Central memory CD8-positive, alpha-beta T cell (primary cell): ENCODE data around the gene NANP.
"Not testable (repeated sequence)": the region's sequence is repeated elsewhere in the genome, so short reads cannot be mapped to it uniquely, and the experiment has no call there.

Experiments used
- ATAC-seq: fragments of 150-1000 bp; cut with Tn5 transposase; replicated peaks from 2 replicates; pipeline ENCODE4 v1.10.0; 2022; ENCODE audit warnings: mild to moderate bottlenecking, moderate FRiP score, moderate number of reproducible peaks; ENCODE audit not compliant: poor library complexity, severe bottlenecking; ENCODE audit errors: extremely low read depth
- DNase-seq, 2 donors: peaks; one replicate each; pipeline ENCODE4 v3.0.0; 2021; ENCODE audit warnings: low spot score in 2 of 2
- H3K27ac Mint-ChIP-seq: one replicate; pipeline ENCODE4 v1.8.0; 2022; ENCODE audit warnings: low read depth, mild to moderate bottlenecking, moderate library complexity, mixed read lengths
- H3K27me3 Mint-ChIP-seq: one replicate; pipeline ENCODE4 v1.8.0; 2022; ENCODE audit warnings: mixed read lengths
- H3K36me3 Mint-ChIP-seq: one replicate; pipeline ENCODE4 v1.8.0; 2022; ENCODE audit warnings: mild to moderate bottlenecking, moderate library complexity, mixed read lengths; ENCODE audit not compliant: insufficient read depth
- H3K4me1 Mint-ChIP-seq: one replicate; pipeline ENCODE4 v1.8.0; 2022; ENCODE audit warnings: mixed read lengths
- H3K4me3 Mint-ChIP-seq: one replicate; pipeline ENCODE4 v1.8.0; 2022; ENCODE audit warnings: mild to moderate bottlenecking, moderate library complexity, mixed read lengths
- H3K9me3 Mint-ChIP-seq: one replicate; pipeline ENCODE4 v1.8.0; 2022; ENCODE audit warnings: mixed read lengths

Gene NANP, protein sequence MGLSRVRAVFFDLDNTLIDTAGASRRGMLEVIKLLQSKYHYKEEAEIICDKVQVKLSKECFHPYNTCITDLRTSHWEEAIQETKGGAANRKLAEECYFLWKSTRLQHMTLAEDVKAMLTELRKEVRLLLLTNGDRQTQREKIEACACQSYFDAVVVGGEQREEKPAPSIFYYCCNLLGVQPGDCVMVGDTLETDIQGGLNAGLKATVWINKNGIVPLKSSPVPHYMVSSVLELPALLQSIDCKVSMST

DNA sequence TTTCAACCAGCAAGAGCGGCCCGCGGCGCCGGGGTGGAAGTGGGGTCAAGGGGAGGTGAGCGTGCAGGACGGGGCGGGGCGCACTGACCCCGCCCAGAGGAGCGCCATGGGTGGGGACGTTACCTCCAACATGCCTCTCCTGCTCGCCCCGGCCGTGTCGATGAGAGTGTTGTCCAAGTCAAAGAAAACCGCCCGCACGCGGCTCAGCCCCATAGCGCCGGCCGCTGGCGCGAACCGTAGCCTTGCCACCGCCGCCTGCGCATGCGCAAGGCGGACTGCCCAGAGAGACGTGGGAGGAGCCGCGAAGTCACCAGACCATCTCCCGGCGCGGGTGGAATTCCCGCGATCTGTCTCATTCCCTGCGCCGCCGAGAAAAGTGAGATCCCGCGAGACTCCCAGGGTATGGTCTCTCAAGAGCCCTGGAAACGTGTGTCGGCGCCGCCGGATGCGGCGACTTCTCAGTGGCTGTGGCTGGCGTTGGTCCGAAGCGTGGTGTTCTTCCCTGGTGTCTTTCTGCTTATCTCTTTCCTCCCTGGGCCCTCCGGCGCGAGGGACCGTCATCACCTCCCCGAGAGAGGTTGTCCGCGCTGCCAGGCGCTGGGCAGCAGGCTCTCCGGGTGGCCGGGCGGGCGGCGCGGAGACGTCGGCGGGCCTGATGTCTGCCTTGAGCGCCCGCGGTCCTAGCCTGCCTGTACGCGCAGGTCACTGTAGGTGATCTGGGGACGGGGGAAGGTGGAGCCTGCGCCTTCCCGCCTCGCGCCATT, at the start of gene NANP:
TSS of gene NANP (minus strand) at position 279 of the 764 bp plus-strand sequence. CDS start at position 213, 66 bp downstream.
- DNase-seq (peak; percentile 62 to 68), ATAC-seq (peak; percentile 76)
- H3K4me3 Mint-ChIP-seq = peak within 1 kb of the TSS; percentile 83
- H3K36me3 Mint-ChIP-seq = peaks cover 11% of the 10 kb centered on the region
- no peaks in the 10 kb centered on the region for H3K9me3 Mint-ChIP-seq
- H3K27me3 Mint-ChIP-seq = no peaks in the 10 kb centered on the region
- H3K4me1 Mint-ChIP-seq = peaks cover 23% of the 10 kb centered on the region
- peak within 1 kb of the TSS; percentile 94 for H3K27ac Mint-ChIP-seq

DNA sequence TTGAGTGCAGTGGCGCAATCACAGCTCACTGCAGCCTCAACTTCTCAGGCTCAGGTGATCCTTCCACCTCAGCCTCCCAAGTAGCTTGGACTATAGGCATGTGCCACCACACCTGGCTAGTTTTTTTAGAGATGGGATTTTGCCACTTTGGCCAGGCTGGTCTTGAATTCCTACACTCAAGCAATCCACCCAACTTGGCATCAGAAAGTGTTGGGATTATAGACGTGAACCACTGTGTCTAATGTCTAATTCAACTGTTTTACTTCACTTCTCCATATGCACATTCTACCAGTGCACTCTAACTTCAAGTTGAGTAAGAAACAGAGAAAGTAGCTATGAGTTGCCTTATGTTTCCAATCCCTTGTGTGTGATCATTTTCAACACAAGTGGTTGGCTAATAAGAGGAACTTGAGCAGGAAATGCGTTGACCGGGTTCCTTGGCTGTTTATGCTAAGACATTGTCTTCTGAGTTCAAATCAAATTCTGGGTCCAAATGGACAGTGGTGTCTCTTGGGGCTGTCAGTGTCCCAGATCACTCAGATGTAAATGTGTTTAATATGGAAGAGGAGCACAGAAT, 48.9 kb upstream of the NANP start:
- Mint-ChIP-seq H3K4me3 (no peak overlapping the region), H3K9me3 (no peaks in the 10 kb centered on the region), H3K27me3 (no peaks in the 10 kb centered on the region), H3K27ac (no peak overlapping the region), H3K36me3 (peaks cover 23% of the 10 kb centered on the region), H3K4me1 (no peaks in the 10 kb centered on the region)
- DNase-seq (no peak), ATAC-seq (no peak)

GRCh38 chr20:25669826-25670422, 46.1 kb upstream of the NANP start:
- Mint-ChIP-seq H3K27ac (no peak overlapping the region), H3K36me3 (no peaks in the 10 kb centered on the region), H3K9me3 (no peaks in the 10 kb centered on the region), H3K4me1 (no peaks in the 10 kb centered on the region), H3K4me3 (no peak overlapping the region), H3K27me3 (no peaks in the 10 kb centered on the region)
- DNase-seq (no peak), ATAC-seq (no peak)

- no peaks in the 10 kb centered on the region for H3K27me3 Mint-ChIP-seq
- ATAC-seq (no peak), DNase-seq (no peak)
- H3K27ac Mint-ChIP-seq = no peak overlapping the region
- H3K36me3 Mint-ChIP-seq = no peaks in the 10 kb centered on the region
- H3K4me1 Mint-ChIP-seq = no peaks in the 10 kb centered on the region
- H3K4me3 Mint-ChIP-seq = no peak overlapping the region
- H3K9me3 Mint-ChIP-seq = no peaks in the 10 kb centered on the region
Observed at GRCh38 chr20:25668446-25668845, 44.6 kb upstream of the NANP start.

GRCh38 chr20:25659999-25660398, 36.2 kb upstream of the NANP start:
- no peak overlapping the region for H3K4me3 Mint-ChIP-seq
- no peaks in the 10 kb centered on the region for H3K9me3 Mint-ChIP-seq
- no peak for DNase-seq
- no peak overlapping the region for H3K27ac Mint-ChIP-seq
- peaks cover 2% of the 10 kb centered on the region for H3K36me3 Mint-ChIP-seq
- no peaks in the 10 kb centered on the region for H3K4me1 Mint-ChIP-seq
- no peak for ATAC-seq
- no peaks in the 10 kb centered on the region for H3K27me3 Mint-ChIP-seq

DNA sequence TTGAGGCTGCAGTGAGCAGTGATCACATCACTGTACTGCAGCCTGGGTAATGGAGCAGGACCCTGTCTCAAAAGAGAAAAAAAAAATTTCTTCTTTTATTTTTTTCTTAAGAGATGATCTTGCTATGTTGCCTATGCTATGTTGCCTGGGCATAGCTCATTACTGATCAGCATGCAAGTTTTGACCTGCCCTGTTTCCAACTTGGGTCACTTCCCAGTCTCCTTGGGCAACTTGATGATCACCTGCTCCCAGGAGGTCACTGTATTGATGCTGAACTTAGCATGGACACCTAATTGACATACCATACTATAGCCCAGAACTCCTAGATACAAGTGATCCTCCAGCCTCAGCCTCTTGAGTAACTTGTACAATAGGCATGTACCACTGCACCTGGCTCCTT, 30.7 kb upstream of the NANP start:
- Mint-ChIP-seq H3K27ac (no peak overlapping the region), H3K36me3 (peaks cover 1% of the 10 kb centered on the region), H3K9me3 (no peaks in the 10 kb centered on the region), H3K4me1 (no peaks in the 10 kb centered on the region), H3K27me3 (no peaks in the 10 kb centered on the region), H3K4me3 (no peak overlapping the region)
- ATAC-seq (no peak), DNase-seq (no peak)

GRCh38 chr20:25652866-25653265, 29.1 kb upstream of the NANP start:
- H3K27ac Mint-ChIP-seq, H3K4me3 Mint-ChIP-seq, H3K27me3 Mint-ChIP-seq, ATAC-seq, H3K36me3 Mint-ChIP-seq, H3K4me1 Mint-ChIP-seq, H3K9me3 Mint-ChIP-seq, DNase-seq: not testable (repeated sequence)

DNA sequence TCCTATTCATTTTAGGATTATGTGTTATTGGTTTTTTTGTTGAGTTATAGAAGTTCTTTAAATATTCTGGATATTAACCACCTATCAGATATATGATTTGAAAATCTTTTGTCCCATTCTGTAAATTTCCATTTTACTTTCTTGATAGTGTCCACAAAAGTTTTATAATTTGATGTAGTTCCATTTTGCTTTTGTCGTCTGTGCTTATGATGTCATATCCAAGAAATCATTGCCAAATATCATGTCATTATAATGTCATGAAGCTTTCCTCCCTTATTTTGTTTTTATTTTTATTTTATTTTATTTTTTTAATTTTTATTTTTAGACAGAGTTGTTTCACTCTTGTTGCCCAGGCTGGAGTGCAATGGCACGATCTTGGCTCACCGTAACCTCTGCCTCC, 21.0 kb upstream of the NANP start:
- H3K4me3 Mint-ChIP-seq = no peak overlapping the region
- H3K27ac Mint-ChIP-seq = no peak overlapping the region
- peaks cover 13% of the 10 kb centered on the region for H3K4me1 Mint-ChIP-seq
- peaks cover 2% of the 10 kb centered on the region for H3K36me3 Mint-ChIP-seq
- H3K9me3 Mint-ChIP-seq = no peaks in the 10 kb centered on the region
- no peaks in the 10 kb centered on the region for H3K27me3 Mint-ChIP-seq
- no peak for ATAC-seq
- DNase-seq = no peak

DNA sequence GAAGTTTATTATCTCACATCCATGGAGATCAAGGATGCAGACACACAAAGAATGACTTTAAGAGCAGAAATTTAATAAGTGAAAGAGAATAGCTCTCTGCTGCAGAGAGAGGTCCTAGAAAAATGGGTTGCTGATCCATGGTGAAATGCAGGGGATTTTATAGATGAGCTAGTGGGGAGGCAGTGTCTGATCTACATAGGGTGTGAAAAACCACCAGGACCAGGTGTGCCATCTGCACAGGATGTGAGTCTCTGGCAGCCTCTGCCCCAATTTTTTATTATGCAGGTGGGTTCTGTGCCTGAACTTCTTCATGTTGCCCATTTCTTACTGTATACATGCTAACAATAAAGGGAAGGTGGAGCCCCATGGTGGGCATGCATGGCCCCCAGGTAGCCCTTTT, 19.9 kb upstream of the NANP start:
- Mint-ChIP-seq H3K27ac (no peak overlapping the region), H3K9me3 (no peaks in the 10 kb centered on the region), H3K27me3 (no peaks in the 10 kb centered on the region), H3K4me1 (peaks cover 13% of the 10 kb centered on the region), H3K36me3 (peaks cover 4% of the 10 kb centered on the region), H3K4me3 (no peak overlapping the region)
- DNase-seq = no peak
- no peak for ATAC-seq

- no peak for ATAC-seq
- H3K4me1 Mint-ChIP-seq = no peaks in the 10 kb centered on the region
Observed at GRCh38 chr20:25637247-25637646, 13.4 kb upstream of the NANP start.

DNA sequence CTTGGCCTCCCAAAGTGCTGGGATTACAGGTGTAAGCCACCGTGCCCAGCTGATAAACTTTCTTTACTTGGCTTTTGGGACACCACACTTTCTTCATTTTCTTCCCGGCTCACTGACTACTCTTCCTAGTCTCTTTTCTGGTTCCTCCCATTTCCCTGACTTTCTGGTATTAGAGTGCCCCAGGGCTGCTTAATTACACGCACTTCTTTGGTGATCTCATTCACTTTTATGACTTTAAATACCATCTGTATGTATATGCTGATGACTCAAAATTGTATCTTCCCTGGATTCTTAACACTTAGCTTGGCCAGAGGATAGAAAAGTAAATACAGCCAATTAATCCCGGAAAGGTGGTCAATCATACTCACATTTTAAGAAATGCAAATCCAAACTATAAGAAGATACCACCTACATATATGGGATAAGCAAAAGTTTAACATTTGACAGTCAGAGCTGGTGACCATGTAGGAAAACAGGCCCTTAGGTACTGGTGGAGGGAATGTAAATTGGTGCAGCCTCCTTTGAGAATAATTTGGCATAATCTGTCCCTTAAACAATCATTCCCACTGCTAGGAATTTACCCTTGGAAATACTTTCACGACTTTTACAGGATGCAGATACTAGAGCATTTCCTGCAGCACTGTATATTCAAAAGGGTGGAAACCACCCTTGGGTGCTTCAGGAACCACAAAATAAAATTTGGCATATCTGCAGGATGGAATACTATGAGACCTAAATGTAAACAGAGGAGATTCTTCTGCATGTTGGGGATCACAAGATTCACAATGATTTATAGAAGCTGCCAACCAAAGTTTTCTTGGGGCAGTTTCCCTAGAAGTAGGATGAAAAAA, 9.4 kb upstream of the NANP start:
- H3K27me3 Mint-ChIP-seq = no peaks in the 10 kb centered on the region
- DNase-seq (no peak), ATAC-seq (no peak)
- H3K4me1 Mint-ChIP-seq = no peaks in the 10 kb centered on the region
- H3K9me3 Mint-ChIP-seq = no peaks in the 10 kb centered on the region
- no peak overlapping the region for H3K4me3 Mint-ChIP-seq
- peaks cover 2% of the 10 kb centered on the region for H3K36me3 Mint-ChIP-seq
- no peak overlapping the region for H3K27ac Mint-ChIP-seq

More at GRCh38 chr20:25637247-25637646, 13.4 kb upstream of the NANP start:
- Mint-ChIP-seq H3K27ac (no peak overlapping the region), H3K9me3 (no peaks in the 10 kb centered on the region), H3K4me3 (no peak overlapping the region), H3K27me3 (no peaks in the 10 kb centered on the region), H3K36me3 (peaks cover 5% of the 10 kb centered on the region)
- DNase-seq = no peak

DNA sequence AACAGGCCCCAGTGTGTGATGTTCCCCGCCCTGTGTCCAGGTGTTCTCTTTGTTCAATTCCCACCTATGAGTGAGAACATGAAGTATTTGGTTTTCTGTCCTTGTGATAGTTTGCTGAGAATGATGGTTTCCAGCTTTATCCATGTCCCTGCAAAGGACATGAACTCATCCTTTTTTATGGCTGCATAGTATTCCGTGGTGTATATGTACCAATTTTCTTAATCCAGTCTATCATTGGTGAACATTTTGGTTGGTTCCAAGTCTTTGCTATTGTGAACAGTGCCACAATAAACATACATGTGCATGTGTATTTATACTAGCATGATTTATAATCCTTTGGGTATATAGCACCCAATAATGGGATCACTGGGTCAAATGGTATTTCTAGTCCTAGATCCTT, 6.8 kb upstream of the NANP start:
- ATAC-seq, H3K27ac Mint-ChIP-seq, H3K36me3 Mint-ChIP-seq, H3K4me3 Mint-ChIP-seq, H3K9me3 Mint-ChIP-seq, H3K4me1 Mint-ChIP-seq, H3K27me3 Mint-ChIP-seq, DNase-seq: not testable (repeated sequence)
